Measurements from ENCODE around the gene WWOX.
"Not testable (repeated sequence)": the region's sequence is repeated elsewhere in the genome, so short reads cannot be mapped to it uniquely, and the experiment has no call there.

The WWOX gene

DNA sequence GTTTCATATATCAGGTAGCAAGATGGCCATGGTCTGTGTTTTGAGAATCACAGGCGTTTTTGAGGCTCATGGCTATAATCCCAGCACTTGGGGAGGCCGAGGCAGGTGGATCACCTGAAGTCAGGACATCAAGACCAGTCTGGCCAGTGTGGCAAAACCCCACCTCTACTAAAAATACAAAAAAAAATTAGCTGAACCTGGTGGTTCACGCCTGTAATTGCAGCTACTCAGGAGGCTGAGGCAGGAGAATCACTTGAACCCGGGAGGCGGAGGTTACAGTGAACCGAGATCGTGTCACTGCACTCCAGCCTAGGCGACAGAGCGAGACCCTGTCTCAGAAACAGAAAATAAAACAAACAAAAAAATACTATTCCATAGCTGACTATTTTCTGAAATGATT is 415.4 kb downstream of the WWOX start:
- not testable (repeated sequence) for DNase-seq (ENCODE audit: low read depth in 4 of 4, low spot score in 1 of 4)

DNA sequence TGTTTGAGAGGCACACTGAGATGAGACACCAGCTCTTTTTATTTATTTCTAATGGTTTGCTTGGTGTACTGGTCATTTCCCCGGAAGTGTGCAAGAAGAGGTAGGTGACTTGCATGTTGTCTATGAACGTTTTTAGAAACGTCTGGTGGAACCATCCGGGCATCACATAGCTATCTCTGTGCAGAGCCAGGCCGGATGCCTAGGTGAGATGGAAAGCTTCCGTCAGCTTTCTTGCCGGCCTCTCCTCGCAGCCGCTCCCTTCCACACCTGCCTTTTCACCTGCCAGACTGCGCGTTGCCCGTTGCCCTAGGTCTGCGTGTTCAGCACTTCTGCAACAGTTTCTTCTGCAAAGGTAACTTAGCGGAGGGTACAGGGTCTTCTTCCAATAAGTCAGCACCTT is 416.0 kb downstream of the WWOX start:
- DNase-seq (ENCODE audit: low read depth in 4 of 4, low spot score in 1 of 4), result no peak

DNA sequence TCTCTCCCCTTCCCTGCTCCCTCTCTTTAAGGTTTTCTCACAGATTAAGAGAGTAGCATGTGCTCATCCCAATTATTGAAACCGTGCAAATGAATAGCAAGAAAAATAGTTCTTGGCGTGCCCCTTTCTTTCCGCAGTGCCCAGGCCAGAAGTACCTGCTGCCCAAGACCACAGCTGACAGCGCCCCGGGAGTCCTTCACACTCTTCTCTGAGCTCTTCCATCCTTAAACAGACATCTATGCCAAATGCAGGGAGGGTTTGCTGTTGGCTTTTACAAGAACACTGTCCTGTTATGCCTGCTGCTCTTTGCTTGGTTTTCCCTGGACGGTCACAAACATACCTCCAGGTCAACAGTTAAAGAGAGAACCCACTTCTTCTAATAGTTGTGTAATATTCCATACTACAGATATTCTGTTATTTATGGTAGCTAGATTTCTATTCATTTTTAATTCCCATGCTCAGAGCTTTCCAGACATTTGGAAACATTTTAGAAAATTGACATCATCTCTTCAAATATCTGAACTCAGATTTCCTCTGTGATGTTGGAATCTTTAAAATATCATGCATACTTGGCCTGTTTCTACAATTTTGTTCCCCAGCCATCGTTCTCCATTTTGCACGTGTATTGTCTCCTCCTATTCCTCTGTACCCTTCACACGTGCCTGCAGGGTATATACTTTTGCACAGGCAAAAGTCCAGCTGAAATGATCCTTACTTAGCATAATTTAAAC is 416.7 kb downstream of the WWOX start:
- no peak for DNase-seq (ENCODE audit: low read depth in 4 of 4, low spot score in 1 of 4)

DNA sequence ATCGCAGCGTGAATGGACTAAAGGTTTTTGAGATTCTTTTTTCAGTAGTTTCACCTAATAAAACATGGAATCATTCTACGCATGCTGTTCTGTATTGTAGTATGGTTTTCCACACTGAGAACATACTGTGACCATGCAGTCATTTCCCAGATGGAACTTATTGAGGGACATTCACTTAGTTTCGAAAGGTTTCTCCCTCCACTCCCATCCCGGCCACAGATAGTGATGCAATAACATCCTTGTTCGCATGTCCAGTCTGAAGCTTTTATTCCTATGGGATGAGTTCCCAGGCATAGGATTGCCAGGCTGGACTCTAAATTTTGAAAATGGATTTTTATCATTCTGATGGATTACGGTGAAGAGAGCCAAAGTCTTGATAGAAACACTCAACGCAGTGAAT is 420.4 kb downstream of the WWOX start:
- DNase-seq (ENCODE audit: low read depth in 4 of 4, low spot score in 1 of 4), result no peak

DNA sequence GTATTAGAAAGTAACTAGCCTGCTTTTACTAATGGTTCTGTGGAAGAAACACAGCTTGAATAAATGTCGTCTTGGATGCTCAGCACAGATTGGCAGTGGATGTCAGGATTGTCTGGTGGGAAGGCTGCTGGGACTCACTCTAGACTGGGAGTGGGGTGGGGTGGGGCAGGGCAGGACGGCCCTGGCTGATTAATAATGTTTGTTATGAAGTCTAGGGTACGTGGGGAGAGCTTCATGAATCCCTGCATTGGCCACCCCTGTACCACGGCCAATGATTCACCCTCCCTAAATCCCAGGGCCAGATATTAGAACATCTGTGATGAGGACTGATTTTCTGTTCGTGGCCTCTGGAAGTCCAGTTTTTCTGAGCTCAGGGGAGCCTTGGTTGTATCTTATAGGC is 421.0 kb downstream of the WWOX start:
- no peak for DNase-seq (ENCODE audit: low read depth in 4 of 4, low spot score in 1 of 4)

DNA sequence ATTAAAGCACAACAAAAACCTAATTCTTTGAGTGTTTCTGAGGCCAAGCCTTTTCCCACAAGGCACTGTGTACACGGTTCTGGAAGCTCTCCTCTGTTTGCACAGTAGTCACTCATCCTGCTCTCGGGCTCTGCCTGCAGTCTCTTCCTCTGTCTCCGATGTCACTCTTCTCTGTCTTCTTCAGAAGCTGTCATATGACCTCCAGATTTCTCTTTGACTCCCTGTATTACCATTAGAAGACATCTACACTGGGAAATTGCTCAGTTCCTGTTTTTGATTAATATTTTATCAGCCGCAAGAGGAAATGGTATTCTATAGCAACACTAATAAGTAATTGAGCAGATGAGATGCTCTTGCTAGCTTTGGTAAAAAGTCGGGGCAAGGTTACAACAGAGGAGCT is 422.9 kb downstream of the WWOX start:
- no peak for DNase-seq (ENCODE audit: low read depth in 4 of 4, low spot score in 1 of 4)

DNA sequence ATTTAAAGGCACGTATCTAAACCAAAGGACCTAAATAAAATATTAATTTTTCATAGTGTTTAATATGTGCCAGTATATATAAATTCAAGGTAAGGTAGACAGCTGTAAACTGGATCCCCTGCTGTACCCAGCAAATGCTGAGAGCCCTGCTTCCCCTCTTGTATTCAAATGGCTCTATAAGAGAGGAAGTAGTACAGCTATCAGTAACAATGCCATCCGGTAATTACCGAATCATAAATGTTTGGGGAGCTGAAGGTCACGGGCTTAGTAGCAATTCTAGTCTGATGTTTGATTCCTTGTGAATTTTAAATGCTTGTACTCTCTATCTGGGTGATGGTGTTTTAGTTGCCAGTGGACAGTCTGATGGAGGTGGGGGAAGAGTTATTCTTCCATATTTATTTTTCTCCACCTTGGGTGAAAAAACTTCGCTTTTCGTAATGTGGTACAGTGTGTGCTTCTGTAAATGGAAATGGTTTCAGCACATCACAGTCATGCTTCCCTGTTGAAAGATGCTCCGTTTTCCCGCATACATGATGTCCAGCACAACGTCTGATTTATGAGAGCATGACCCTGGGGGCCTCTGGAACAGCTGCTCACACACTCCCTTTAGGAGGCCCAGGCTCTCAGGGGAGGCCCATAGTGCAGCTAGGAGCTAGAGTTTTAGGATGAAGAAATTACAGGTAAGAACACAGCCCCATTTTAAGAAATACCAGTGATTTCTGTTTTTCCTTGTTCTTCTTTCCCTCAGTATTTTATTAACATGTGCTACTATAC is 423.9 kb downstream of the WWOX start:
- no peak for DNase-seq (ENCODE audit: low read depth in 4 of 4, low spot score in 1 of 4)

DNA sequence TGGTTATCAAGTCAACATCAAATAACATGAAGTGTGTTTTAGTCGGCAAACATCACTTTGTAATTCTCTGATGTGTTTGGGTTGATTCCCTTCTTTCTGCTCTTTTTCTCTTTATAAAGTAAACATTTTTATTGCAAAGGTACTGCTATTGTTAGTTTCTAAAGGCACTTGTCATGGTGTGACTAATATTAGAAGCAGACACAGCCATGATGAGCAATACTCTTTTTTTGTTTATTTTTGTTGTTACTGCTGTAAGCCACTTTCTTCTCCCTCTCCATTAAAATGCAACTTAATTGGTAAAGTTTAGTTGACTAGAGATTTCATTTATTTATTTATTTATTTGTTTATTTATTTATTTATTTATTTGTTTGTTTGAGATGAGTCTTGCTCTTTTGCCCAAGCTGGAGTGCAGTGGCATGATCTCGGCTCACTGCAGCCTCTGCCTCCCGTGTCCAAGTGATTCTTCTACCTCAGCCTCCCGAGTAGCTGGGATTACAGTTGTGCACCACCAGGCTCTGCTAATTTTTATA is 424.7 kb downstream of the WWOX start:
- DNase-seq (ENCODE audit: low read depth in 4 of 4, low spot score in 1 of 4), result no peak

DNA sequence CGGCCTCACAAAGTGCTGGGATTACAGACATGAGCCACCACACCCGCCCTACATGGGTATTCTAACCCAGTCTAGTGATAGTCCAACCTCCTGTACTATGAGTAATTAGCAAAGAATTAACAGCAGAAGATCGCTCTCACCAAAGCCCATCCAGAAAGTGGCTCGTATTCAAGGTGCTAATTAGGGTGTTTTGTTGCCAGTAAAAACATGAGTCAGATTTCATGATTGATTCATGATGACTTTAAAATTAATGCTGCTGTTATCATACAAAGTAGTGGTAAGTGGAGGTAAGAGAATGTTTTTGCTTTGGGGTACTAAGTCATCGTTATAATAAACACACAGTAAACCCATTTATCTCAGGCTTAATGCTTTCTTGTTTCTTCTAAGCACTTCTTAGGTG is 428.8 kb downstream of the WWOX start:
- no peak for DNase-seq (ENCODE audit: low read depth in 4 of 4, low spot score in 1 of 4)

DNA sequence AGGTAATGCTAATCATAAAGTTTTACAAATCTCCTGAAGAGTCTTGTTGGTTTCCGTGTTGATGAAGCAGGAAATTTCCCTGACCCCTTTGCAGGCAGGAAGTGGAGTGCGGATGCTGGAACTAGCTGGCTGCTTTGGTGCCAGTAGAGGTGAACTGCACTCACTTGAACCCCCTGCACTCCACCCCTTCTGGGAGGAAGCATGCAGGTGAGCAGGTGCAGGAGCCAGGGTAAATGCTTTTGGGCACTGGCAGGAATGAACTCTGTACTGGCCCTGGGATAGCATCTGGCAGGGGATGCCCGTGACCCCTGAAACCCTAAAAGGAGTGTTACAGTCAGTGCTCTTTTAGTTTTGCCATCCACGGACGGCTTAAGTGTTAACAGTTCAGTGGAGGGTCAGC is 430.4 kb downstream of the WWOX start:
- no peak for DNase-seq (ENCODE audit: low read depth in 4 of 4, low spot score in 1 of 4)

DNA sequence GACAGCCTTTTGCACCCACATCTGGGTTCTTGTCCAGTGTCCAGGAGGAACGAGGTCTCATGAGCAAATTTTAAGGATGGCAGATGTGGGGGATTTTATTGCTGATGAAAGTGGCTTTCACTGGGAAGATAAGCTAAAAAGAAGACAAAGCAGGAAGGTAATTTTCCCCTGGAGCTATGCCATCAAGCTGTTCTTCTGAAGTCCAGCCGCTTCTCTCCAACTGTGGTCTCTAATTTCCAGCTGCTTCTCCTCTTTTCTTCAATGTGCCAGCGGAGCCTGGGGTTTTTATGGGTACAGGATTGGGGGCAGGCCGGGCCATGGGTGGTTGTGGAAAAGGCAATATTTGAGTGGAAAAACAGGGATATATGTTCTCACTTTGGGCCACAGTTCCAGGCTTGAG is 430.8 kb downstream of the WWOX start:
- no peak for DNase-seq (ENCODE audit: low read depth in 4 of 4, low spot score in 1 of 4)

DNA sequence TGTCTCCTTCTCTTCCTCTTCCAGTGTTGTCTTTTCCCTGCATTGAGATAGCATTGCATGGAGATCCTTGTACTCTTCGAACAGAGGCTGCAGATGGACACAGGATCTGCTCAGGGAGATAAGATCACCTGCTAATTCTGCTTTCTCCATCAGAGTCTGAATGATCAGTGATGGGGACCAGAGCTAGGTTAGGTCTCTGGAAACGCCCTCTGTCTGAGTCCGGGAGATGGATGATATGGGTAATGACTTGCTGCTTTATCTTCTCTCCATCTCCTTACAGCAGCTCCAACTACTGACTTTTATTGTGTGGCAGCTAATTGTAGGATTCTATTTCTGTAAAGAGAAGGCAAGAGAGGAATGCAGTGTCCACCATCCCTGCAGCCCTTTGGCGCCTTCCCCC is 435.6 kb downstream of the WWOX start:
- DNase-seq (ENCODE audit: low read depth in 4 of 4, low spot score in 1 of 4), result no peak

DNA sequence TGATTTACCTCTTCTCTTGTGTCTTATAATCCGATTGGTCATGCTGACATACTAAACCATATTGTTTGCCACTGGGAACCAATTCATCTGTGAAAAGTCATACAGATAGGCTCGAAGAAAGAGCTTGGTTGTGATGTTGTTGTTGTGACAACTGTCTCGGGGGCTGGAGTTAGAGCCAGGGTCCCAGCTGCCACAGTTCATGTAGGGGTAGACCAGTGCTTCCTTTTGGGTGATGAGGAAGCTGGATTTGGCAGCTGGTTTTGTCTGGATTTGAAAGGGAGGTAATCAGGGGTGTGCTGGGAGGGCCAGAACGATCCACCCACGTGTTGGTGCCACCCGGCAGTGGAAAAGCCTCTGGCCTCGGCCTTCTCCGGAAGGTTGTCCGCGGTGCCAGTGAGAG is 438.1 kb downstream of the WWOX start:
- DNase-seq (ENCODE audit: low read depth in 4 of 4, low spot score in 1 of 4), result no peak

DNA sequence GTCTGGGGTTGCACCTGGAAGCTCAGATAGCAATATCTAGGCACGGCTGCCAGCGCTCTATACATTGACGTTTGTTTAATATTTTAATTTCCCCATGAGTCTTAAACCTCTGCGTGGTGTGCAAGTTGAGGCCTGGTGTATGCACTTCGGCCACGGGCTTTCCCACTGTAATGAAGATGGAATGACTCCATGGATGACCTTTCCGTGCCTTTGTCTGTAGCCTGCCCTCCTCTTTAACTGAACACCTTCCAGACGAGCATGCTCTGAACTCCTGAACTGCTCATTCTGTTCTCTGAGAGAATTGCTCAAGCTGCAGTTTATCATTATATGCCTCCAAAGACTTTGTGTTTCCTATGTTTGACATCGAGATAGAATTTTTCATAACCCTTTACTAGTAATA is 438.8 kb downstream of the WWOX start:
- no peak for DNase-seq (ENCODE audit: low read depth in 4 of 4, low spot score in 1 of 4)

DNA sequence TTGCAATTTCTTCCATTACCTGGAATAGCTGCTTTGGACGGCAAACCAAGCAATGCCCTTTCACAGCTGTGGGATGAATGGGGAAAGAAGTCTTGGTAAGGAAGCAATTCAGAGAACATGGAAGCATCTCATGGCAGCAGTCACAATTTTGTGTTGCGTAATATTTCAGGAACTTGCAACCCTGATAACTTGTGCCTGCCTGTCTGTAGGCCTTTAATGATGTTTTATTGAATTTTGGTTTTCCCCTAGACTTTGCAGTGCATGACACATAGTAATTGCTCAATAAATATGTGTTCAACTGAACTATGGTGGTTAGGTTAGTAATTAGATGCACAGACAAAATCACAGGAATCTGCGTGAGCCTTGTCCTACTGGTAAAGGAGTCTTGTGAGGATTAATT is 439.5 kb downstream of the WWOX start:
- DNase-seq (ENCODE audit: low read depth in 4 of 4, low spot score in 1 of 4), result no peak

DNA sequence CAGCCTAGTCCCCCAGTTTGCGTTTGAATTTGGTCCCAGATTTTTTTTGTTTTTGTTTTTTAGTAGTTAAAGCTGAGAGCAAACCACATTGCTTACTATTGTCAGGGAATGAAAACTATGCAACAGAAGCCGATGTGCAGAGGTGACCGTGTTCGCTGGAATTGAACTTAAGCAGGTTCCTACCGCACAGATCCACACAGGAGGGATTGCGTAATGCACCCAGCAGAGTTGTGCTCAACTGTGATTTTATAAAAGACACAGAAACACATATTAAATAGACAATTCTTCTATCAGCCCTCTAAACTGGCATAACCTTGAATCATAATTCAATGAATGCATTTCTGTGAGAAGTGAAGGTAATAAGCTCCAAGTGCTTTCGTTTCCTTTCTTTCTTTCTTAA is 443.0 kb downstream of the WWOX start:
- DNase-seq (ENCODE audit: low read depth in 4 of 4, low spot score in 1 of 4), result no peak

DNA sequence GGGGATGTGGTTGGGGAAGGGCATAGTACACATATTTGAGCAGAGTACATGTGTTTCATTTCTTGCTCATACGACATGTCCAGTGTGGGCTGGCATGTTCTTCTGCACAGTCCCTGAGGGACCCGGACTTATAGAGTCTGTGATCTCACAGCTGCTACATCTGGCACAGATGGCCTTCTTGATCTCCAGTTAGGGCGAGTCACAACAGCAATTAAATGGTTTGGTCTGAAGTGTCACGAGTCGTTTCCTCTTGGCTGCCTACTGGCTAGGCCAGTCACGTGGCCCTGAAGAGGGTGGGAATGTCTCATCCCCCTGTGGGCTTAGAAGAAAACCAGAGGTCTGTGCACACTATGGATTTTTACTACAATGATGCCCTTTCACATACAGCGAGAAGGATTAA is 443.6 kb downstream of the WWOX start:
- no peak for DNase-seq (ENCODE audit: low read depth in 4 of 4, low spot score in 1 of 4)

DNA sequence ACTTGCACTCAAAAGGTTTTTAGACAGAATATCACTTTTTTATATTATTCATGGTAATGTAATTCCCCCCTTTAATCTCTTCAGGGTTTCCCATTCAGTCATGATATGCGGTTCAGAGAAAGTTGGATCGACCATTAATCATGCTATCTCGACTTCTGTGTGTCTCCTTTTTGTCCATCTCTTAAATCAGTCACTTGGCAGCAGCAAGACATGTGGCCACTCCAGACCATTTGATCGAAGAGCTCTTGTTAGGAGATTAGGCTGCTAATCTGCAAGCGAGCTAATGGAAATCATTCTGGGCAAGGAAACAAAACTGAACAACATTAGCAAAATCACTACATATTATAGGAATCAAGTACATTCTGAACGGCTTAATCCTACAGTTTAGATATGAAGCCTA is 449.9 kb downstream of the WWOX start:
- no peak for DNase-seq (ENCODE audit: low read depth in 4 of 4, low spot score in 1 of 4)

DNA sequence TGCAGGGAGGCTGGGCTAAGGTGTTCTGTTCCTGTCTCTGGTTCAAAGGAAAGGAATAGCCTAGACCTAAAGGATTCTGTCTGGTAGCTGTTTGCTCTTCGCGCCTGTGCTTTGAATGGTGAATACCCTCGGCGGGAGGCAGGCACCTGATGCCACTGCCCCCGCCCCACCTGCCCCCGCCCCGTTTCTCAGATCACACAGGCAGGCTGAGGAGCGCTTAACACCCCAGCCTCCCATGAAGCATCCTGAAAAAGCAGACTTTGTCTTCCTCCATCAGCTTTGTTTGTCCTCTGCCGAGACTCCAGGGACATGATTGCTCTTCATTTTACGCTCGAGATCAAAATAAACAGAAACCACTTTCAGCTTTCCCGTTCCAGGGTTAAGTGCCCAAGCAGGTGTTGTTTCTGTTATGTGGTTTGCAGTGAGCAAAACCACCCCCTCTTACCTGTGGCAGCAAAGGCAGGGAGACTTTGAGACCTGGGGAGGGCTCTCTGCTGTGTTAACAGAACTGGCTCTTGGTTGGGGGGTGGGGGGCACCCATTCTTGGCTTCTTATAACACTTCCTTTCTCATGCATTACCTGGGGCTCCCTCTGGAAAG is 452.1 kb downstream of the WWOX start:
- DNase-seq (ENCODE audit: low read depth in 4 of 4, low spot score in 1 of 4), result no peak

DNA sequence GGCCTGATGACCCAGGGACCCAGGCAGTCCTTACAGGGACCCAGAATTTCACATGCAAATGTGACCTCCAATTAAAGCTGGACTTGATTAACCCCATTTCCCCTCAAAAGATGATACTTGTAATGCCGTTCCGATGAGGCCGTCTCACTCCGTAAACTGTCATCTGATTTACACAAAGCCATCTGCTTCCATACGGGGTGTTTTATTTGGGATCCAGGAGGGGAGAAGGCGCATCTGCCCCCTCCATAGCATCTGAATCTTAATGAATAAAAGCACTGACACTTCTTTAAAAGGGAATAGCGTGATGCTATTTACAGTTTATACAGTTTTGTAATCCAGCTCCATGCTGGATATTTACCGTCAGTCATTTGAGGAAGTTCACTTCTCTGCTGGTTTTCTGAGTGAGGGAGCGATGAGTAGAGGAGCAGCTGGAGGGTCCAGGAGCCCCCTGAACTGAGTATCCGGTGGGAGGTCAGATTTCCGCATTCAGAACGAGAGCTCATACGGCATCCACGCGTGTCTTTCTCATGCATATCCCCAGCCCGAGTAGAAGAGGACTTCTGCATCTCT is 452.7 kb downstream of the WWOX start:
- no peak for DNase-seq (ENCODE audit: low read depth in 4 of 4, low spot score in 1 of 4)

DNA sequence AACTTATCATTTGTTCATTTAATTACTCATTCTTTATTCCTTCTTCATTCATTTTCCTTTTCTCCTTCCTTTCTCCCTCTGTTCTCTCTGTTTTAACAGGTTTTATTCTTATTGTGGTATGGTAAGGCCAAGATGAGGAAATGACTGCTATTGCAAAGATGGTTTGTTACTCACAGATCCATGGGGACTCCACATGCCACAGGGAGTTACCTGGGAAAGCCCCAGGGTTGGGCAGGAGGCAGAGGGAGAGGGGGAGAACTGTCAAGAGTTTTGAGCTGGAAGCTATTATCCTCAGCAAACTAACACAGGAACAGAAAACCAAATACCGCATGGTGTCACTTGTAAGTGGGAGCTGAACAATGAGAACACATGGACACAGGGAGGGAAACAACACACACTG is 453.3 kb downstream of the WWOX start:
- no peak for DNase-seq (ENCODE audit: low read depth in 4 of 4, low spot score in 1 of 4)

All from stimulated activated CD4-positive, alpha-beta T cell treated with anti-CD3 and anti-CD28 coated beads, Interleukin-1b, Interleukin-23, amount 100 ng/mL, for 24 hours (primary cell).